WTC11 (cell line): Measurements from ENCODE around the gene STK33. TPM values are rescaled to one million over a fixed set of nuclear protein-coding genes. Genes with fewer than 3 reads are reported as not detected.

Experiments used
- ATAC-seq: fragments of 200-7000 bp; cut with Tn5 transposase; 2 replicates; pipeline ENCODE4 v1.10.0; 2021; ENCODE audit warnings: mild to moderate bottlenecking, moderate library complexity
- CTCF ChIA-PET: fragments of 300-600 bp; sonication (Branson Sonifier 250); formaldehyde crosslinking; loops from one replicate; lab custom pipeline; 2021; ENCODE audit warnings: antibody characterized with exemption; lab: Charles Lee
- POLR2A ChIA-PET: fragments of 350-600 bp; sonication (Branson Sonifier 250); formaldehyde crosslinking; loops from one replicate; lab custom pipeline; 2021; ENCODE audit warnings: antibody characterized with exemption; lab: Charles Lee
- DNase-seq: peaks from one replicate; pipeline ENCODE4 v3.0.0; 2021; ENCODE audit warnings: low spot score
- H3K27ac Mint-ChIP-seq: 2 replicates; pipeline ENCODE4 v1.8.0; 2021; ENCODE audit warnings: mixed read lengths
- H3K27me3 Mint-ChIP-seq: 2 replicates; pipeline ENCODE4 v1.8.0; 2021; ENCODE audit warnings: low read depth, mild to moderate bottlenecking, moderate library complexity, mixed read lengths
- H3K36me3 Mint-ChIP-seq: 2 replicates; pipeline ENCODE4 v1.8.0; 2021; ENCODE audit warnings: mixed read lengths
- H3K4me1 Mint-ChIP-seq: 2 replicates; pipeline ENCODE4 v1.8.0; 2022; ENCODE audit warnings: mixed read lengths
- H3K4me3 Mint-ChIP-seq: 2 replicates; pipeline ENCODE4 v1.8.0; 2021; ENCODE audit warnings: mild to moderate bottlenecking, moderate library complexity, mixed read lengths
- H3K9me3 Mint-ChIP-seq: 2 replicates; pipeline ENCODE4 v1.8.0; 2021; ENCODE audit warnings: mixed read lengths
- AR ChIP-seq: fragments of 250-450 bp; sonication (Bioruptor Pico); IDR thresholded peaks from 2 replicates; pipeline ENCODE4 v1.9.0; 2021; ENCODE audit warnings: mild to moderate bottlenecking
- ARID4B ChIP-seq: sonication (generic); formaldehyde crosslinking; IDR thresholded peaks from 2 replicates; pipeline ENCODE4 v1.8.0; 2023; ENCODE audit warnings: missing genetic modification reagents, mild to moderate bottlenecking, borderline replicate concordance
- CDX4 ChIP-seq: fragments of 250-450 bp; sonication (Bioruptor Pico); IDR thresholded peaks from 2 replicates; pipeline ENCODE4 v1.9.0; 2021; ENCODE audit warnings: moderate library complexity, mild to moderate bottlenecking, inconsistent platforms, borderline replicate concordance
- E2F5 ChIP-seq: sonication (generic); formaldehyde crosslinking; IDR thresholded peaks from 2 replicates; pipeline ENCODE4 v1.8.1; 2022; ENCODE audit warnings: mild to moderate bottlenecking, moderate library complexity, missing genetic modification reagents
- ELF4 ChIP-seq: sonication (generic); formaldehyde crosslinking; IDR thresholded peaks from 2 replicates; pipeline ENCODE4 v1.8.1; 2022; ENCODE audit warnings: low read depth, mild to moderate bottlenecking, moderate library complexity, missing genetic modification reagents
- FOXK1 ChIP-seq: sonication (generic); formaldehyde crosslinking; IDR thresholded peaks from 2 replicates; pipeline ENCODE4 v1.8.0; 2022; ENCODE audit warnings: mild to moderate bottlenecking, moderate library complexity, missing genetic modification reagents
- HMGA2 ChIP-seq: fragments of 250-450 bp; sonication (Bioruptor Pico); IDR thresholded peaks from 2 replicates; pipeline ENCODE4 v1.4.0; 2021; ENCODE audit warnings: mild to moderate bottlenecking, moderate library complexity
- NFE2L1 ChIP-seq: sonication (generic); formaldehyde crosslinking; IDR thresholded peaks from 2 replicates; pipeline ENCODE4 v1.8.1; 2023; ENCODE audit warnings: missing genetic modification reagents
- SOX15 ChIP-seq: fragments of 250-450 bp; sonication (Bioruptor Pico); IDR thresholded peaks from 2 replicates; pipeline ENCODE4 v1.9.0; 2021; ENCODE audit warnings: mild to moderate bottlenecking
- STAT6 ChIP-seq: sonication (generic); formaldehyde crosslinking; conservative IDR thresholded peaks from 2 replicates; pipeline ENCODE4 v1.8.1; 2023; ENCODE audit warnings: mild to moderate bottlenecking, low read depth, missing genetic modification reagents, moderate library complexity
- TCF7 ChIP-seq: sonication (generic); formaldehyde crosslinking; IDR thresholded peaks from 2 replicates; pipeline ENCODE4 v1.8.0; 2022; ENCODE audit warnings: mild to moderate bottlenecking, low read depth, missing genetic modification reagents, moderate library complexity
- TEAD1 ChIP-seq: sonication (generic); formaldehyde crosslinking; IDR thresholded peaks from 2 replicates; pipeline ENCODE4 v1.8.0; 2022; ENCODE audit warnings: mild to moderate bottlenecking, missing genetic modification reagents
- USF2 ChIP-seq: sonication (generic); formaldehyde crosslinking; IDR thresholded peaks from 2 replicates; pipeline ENCODE4 v1.8.1; 2023; ENCODE audit warnings: mild to moderate bottlenecking, missing genetic modification reagents, moderate library complexity
- ZBTB21 ChIP-seq: sonication (generic); formaldehyde crosslinking; IDR thresholded peaks from 2 replicates; pipeline ENCODE4 v1.8.1; 2023; ENCODE audit warnings: mild to moderate bottlenecking, missing genetic modification reagents, borderline replicate concordance
- ZMAT4 ChIP-seq: fragments of 250-450 bp; sonication (Bioruptor Pico); IDR thresholded peaks from 2 replicates; pipeline ENCODE4 v1.9.0; 2021; ENCODE audit warnings: mild to moderate bottlenecking
- ZNF219 ChIP-seq: sonication (generic); formaldehyde crosslinking; IDR thresholded peaks from 2 replicates; pipeline ENCODE4 v1.8.0; 2023; ENCODE audit warnings: missing genetic modification reagents, mild to moderate bottlenecking, borderline replicate concordance
- ZNF232 ChIP-seq: sonication (generic); formaldehyde crosslinking; IDR thresholded peaks from 2 replicates; pipeline ENCODE4 v1.8.0; 2022; ENCODE audit warnings: mild to moderate bottlenecking, missing genetic modification reagents
- ZNF263 ChIP-seq: sonication (generic); formaldehyde crosslinking; IDR thresholded peaks from 2 replicates; pipeline ENCODE4 v1.8.1; 2022; ENCODE audit warnings: low read depth, mild to moderate bottlenecking, moderate library complexity, missing genetic modification reagents
- total RNA-seq: library from RNA; stranded (reverse); gene quantifications from 3 replicates; pipeline ENCODE4 v1.2.3, GENCODE V29; 2021

Gene STK33
- total RNA-seq, 1 experiment from 2014 or later, result 13.3 TPM

GRCh38 chr11:8531982-8532381 lies 62.0 kb downstream of the STK33 start:
- ChIA-PET CTCF (no interaction called here), POLR2A (no interaction called here)
- ATAC-seq (no peak), DNase-seq (no peak)
- Mint-ChIP-seq H3K4me1 (peaks cover 31% of the 10 kb centered on the region), H3K27me3 (no peaks in the 10 kb centered on the region), H3K9me3 (no peaks in the 10 kb centered on the region), H3K4me3 (no peak overlapping the region), H3K27ac (no peak overlapping the region), H3K36me3 (no peaks in the 10 kb centered on the region)
- TF ChIP-seq ARID4B (CRISPR knock-in tag) (no peak), ZNF219 (CRISPR knock-in tag) (no peak), CDX4 (CRISPR knock-in tag) (no peak), STAT6 (no peak), HMGA2 (CRISPR knock-in tag) (no peak), TEAD1 (CRISPR knock-in tag) (no peak), ZBTB21 (CRISPR knock-in tag) (no peak), SOX15 (CRISPR knock-in tag) (no peak), ZMAT4 (CRISPR knock-in tag) (no peak), ELF4 (CRISPR knock-in tag) (no peak), TCF7 (CRISPR knock-in tag) (no peak), ZNF263 (CRISPR knock-in tag) (no peak), NFE2L1 (no peak), USF2 (CRISPR knock-in tag) (no peak), E2F5 (CRISPR knock-in tag) (no peak), ZNF232 (no peak), FOXK1 (CRISPR knock-in tag) (no peak), AR (no peak)
